AG04450 (cell line): ENCODE measurements around the gene RNF31. TPM values are rescaled to one million over a fixed set of nuclear protein-coding genes. Genes with fewer than 3 reads are reported as not detected.

Source experiments
- CTCF ChIA-PET: fragments of 300-600, 350-600 bp; formaldehyde crosslinking; extraction: SDS; loops from one replicate; lab custom pipeline; 2022; ENCODE audit warnings: antibody characterized with exemption, inconsistent platforms; lab: Charles Lee
- POLR2A ChIA-PET: fragments of 350-600 bp; formaldehyde crosslinking; extraction: SDS; loops from one replicate; lab custom pipeline; 2021; ENCODE audit warnings: antibody characterized with exemption, inconsistent platforms; lab: Yijun Ruan, JAX
- DNase-seq: peaks from one replicate; pipeline ENCODE4 v3.0.0-alpha.2; 2011; ENCODE audit warnings: low read depth, low spot score
- H3K27ac ChIP-seq: one replicate; pipeline ENCODE4 v1.5.1; 2012; ENCODE audit warnings: low read depth, low read length, control low read depth
- H3K27me3 ChIP-seq: one replicate; pipeline ENCODE4 v1.6.0; 2012; ENCODE audit warnings: low read length; ENCODE audit not compliant: control insufficient read depth, insufficient read depth
- H3K4me3 ChIP-seq: 2 replicates; pipeline ENCODE4 v1.5.1; 2011; ENCODE audit warnings: mild to moderate bottlenecking, low read depth, low read length, control low read depth
- H3K9me3 ChIP-seq: 2 replicates; pipeline ENCODE4 v1.5.1; 2012; ENCODE audit warnings: low read length; ENCODE audit not compliant: control insufficient read depth, insufficient read depth
- polyA plus RNA-seq: library from polyadenylated mRNA; depleted of rRNA; stranded (reverse); fragments of >200 nt; gene quantifications from 2 replicates; pipeline ENCODE4 v1.2.3, GENCODE V29; 2011
- TF ChIP-seq, protein P1 (sequence below): IDR thresholded peaks from 2 replicates; pipeline ENCODE4 v1.5.1; 2011; ENCODE audit warnings: low read depth, low read length, control low read depth, inconsistent platforms

Gene RNF31
- polyA plus RNA-seq, 1 experiment = 7.4 TPM

- no peaks in the 10 kb centered on the region for H3K27me3 ChIP-seq
- ChIA-PET CTCF (interaction anchor here (0.9 to 2.6 kb wide), 2 partner anchors 24 to 112 kb away, joined by 5 to 10 read pairs; partner anchors contain the start of gene IRF9), POLR2A (no interaction called here)
- H3K4me3 ChIP-seq = no peak overlapping the region
- no peak overlapping the region for H3K27ac ChIP-seq
- DNase-seq = no peak
- H3K9me3 ChIP-seq = no peaks in the 10 kb centered on the region; the same call in 1 of the 2 replicates
- TF ChIP-seq, protein P1, sequence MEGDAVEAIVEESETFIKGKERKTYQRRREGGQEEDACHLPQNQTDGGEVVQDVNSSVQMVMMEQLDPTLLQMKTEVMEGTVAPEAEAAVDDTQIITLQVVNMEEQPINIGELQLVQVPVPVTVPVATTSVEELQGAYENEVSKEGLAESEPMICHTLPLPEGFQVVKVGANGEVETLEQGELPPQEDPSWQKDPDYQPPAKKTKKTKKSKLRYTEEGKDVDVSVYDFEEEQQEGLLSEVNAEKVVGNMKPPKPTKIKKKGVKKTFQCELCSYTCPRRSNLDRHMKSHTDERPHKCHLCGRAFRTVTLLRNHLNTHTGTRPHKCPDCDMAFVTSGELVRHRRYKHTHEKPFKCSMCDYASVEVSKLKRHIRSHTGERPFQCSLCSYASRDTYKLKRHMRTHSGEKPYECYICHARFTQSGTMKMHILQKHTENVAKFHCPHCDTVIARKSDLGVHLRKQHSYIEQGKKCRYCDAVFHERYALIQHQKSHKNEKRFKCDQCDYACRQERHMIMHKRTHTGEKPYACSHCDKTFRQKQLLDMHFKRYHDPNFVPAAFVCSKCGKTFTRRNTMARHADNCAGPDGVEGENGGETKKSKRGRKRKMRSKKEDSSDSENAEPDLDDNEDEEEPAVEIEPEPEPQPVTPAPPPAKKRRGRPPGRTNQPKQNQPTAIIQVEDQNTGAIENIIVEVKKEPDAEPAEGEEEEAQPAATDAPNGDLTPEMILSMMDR = no peak
Observed at GRCh38 chr14:24185026-24185425, 37.7 kb downstream of the RNF31 start.

- ChIA-PET POLR2A (interaction anchor here (0.6 to 1.0 kb wide), 2 partner anchors 10 kb away, joined by 3 read pairs; partner anchors contain the start of gene TM9SF1), CTCF (interaction anchor here (0.9 to 2.6 kb wide), 2 partner anchors 25 to 111 kb away, joined by 5 to 10 read pairs; partner anchors contain the start of gene IRF9)
- H3K27ac ChIP-seq = no peak overlapping the region
- TF ChIP-seq, protein P1 = no peak
- H3K27me3 ChIP-seq = no peaks in the 10 kb centered on the region
- no peaks in the 10 kb centered on the region; the same call in 1 of the 2 replicates for H3K9me3 ChIP-seq
- no peak for DNase-seq
- no peak overlapping the region for H3K4me3 ChIP-seq
Observed at GRCh38 chr14:24185741-24186140, 38.4 kb downstream of the RNF31 start.

DNA sequence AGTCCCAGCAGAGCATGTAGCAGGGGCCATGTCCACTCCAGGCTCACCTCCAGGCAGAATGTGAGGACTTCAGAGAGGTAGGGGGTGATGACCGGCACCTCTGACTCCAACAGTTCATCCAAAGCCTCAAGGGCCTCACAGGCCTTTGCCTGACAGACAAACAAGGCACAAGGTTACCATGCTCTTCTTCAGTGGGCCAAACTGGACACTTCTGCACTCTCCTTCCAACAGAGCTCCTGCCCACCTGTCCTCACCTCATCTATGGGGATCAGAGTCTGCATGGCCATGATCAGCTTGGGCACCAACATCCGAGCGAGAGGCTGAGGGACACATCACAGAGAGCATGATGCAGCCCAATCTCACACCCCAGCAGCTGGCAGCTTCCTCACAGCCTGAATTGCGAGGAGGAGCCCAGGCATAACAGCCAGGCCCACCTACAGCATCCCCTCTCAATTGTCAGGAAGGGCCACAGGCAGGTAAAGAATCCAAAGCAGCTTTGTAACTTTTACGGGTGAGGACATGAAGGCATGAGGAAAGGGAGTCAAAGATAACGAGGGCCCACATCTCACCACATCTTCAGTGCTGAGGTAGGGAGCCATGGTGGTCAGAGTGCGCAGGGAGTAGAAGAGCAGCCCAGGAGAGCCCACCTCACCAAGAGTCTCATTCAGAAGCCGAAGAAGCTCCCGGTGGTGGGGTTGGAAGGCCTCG lies 39.7 kb downstream of the RNF31 start:
- TF ChIP-seq, protein P1 = no peak
- H3K9me3 ChIP-seq = no peaks in the 10 kb centered on the region; the same call in 1 of the 2 replicates
- H3K27me3 ChIP-seq = no peaks in the 10 kb centered on the region
- H3K4me3 ChIP-seq = no peak overlapping the region
- no peak overlapping the region for H3K27ac ChIP-seq
- DNase-seq = no peak
- ChIA-PET POLR2A (interaction anchor here (1.2 kb wide), 1 partner anchor 9 kb away, joined by 4 read pairs; the partner anchor contains the start of gene TM9SF1), CTCF (interaction anchor here (1.5 to 2.7 kb wide), 2 partner anchors 26 to 110 kb away, joined by 5 to 10 read pairs; partner anchors contain the start of gene IRF9)

DNA sequence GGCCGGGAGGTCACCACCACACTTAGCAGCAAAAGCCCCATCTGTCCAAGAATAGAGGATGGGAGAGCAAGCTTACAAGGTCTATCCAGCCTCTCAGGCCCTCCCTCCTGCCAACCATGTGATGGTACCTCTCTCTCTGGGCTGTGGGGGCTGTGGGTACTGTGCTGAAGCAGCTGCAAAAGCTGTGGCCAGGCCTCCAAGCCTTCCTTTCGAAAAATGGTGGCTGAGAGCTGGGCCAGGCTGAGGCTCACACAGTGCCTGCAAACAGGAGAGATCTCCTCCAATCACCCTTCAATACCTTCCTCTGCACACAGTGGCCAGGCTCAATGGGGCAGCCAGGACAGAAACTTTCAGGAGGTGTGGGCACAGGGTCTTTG lies 40.2 kb downstream of the RNF31 start:
- CTCF ChIA-PET = interaction anchor here (1.5 to 2.7 kb wide), 2 partner anchors 27 to 109 kb away, joined by 5 to 10 read pairs; partner anchors contain the start of gene IRF9
- POLR2A ChIA-PET = interaction anchor here (1.2 kb wide), 1 partner anchor 8 kb away, joined by 4 read pairs; the partner anchor contains the start of gene TM9SF1
- no peaks in the 10 kb centered on the region for H3K27me3 ChIP-seq
- no peak overlapping the region for H3K27ac ChIP-seq
- no peaks in the 10 kb centered on the region; the same call in 1 of the 2 replicates for H3K9me3 ChIP-seq
- TF ChIP-seq, protein P1 = no peak
- H3K4me3 ChIP-seq = peak overlapping the region; percentile 85
- no peak for DNase-seq
